HPDE6-E6E7 (cell line): ENCODE measurements around the gene JMJD4.

ENCODE experiments used
- DNase-seq: peaks from one replicate; pipeline ENCODE4 v3.0.0; 2011; ENCODE audit warnings: missing footprints; ENCODE audit errors: extremely low spot score

The JMJD4 gene, protein sequence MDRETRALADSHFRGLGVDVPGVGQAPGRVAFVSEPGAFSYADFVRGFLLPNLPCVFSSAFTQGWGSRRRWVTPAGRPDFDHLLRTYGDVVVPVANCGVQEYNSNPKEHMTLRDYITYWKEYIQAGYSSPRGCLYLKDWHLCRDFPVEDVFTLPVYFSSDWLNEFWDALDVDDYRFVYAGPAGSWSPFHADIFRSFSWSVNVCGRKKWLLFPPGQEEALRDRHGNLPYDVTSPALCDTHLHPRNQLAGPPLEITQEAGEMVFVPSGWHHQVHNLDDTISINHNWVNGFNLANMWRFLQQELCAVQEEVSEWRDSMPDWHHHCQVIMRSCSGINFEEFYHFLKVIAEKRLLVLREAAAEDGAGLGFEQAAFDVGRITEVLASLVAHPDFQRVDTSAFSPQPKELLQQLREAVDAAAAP

DNA sequence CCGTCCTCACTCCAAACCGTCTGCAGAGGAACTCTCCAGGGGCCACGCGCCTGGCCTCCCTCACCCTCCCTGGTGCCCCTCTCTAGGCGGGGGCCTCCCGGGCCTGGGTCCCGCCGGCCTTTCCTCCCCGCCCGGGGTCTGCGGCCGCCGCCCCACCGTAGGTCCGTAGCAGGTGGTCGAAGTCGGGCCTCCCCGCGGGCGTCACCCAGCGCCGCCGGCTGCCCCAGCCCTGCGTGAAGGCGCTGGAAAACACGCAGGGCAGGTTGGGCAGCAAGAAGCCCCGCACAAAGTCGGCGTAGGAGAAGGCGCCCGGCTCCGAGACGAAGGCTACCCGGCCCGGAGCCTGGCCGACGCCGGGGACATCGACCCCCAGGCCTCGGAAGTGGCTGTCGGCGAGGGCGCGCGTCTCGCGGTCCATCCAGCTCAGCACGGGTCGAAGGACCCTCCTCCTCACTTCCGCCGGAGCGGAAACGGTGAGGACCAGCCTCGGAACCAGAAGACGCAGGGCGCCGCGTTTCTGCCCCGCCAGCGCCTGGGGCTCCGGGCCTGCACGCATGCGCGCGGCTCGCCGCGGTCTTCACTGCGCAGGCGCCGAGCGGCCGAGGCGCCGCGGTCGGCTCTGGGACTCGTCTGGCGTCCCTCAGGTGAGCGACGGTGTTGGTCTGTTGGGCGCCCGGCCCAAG lies at the start of gene JMJD4, which contains the start of gene SNAP47:
JMJD4 (minus strand) TSS at position 447 of the 683 bp plus-strand sequence; CDS start at position 418, 29 bp downstream.
SNAP47 (plus strand) TSS at position 580 of the 683 bp plus-strand sequence. CDS start 12,302 bp downstream, outside the sequence.
- DNase-seq = peak; percentile 84

DNA sequence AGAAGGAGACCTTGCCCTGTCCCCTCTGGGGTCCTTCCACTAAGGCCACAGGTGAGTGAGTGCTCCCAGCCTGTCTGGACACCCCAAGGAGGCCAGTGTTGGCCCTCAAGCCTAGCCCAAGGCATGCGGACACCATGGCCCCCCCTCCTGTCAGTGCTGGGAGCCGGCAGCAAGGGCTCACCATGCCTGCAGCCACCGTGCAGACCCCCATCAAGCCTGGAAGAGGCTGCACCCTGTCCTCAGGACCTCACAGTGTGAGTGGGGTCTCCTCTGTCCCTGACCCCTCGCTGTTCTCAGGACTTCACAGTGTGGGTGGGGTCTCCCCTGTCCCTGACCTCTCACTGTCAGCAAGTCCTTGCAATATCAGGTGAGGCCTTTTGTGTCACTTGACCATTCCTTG lies 47.1 kb upstream of the JMJD4 start:
- DNase-seq = no peak

- DNase-seq = no peak
Observed at GRCh38 chr1:227781314-227781930, 46.3 kb upstream of the JMJD4 start.

GRCh38 chr1:227780101-227781044 lies 45.3 kb upstream of the JMJD4 start:
- no peak for DNase-seq

- DNase-seq = no peak
Observed at GRCh38 chr1:227779685-227780084, 44.6 kb upstream of the JMJD4 start.

DNA sequence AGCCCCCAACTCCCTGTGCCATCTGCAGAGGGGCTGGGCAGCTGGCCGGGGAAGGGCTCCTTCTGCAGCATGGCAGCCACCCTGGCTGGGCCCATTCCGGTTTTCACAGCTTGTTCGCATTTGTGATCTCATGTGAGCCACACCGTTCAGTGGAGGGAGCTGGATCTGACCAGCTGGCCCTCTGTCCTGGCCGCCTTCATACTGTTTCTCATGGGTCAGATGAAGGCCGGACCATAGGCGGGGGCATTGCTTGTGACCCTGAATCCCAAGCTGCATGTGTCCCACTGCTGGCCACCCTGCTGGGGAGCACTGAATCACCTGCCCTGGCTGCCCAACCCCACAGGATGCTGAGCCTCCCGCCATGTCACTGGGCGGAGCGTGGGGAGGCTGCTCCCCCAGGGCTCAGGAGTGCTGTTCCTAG lies 43.9 kb upstream of the JMJD4 start:
- DNase-seq = no peak

DNA sequence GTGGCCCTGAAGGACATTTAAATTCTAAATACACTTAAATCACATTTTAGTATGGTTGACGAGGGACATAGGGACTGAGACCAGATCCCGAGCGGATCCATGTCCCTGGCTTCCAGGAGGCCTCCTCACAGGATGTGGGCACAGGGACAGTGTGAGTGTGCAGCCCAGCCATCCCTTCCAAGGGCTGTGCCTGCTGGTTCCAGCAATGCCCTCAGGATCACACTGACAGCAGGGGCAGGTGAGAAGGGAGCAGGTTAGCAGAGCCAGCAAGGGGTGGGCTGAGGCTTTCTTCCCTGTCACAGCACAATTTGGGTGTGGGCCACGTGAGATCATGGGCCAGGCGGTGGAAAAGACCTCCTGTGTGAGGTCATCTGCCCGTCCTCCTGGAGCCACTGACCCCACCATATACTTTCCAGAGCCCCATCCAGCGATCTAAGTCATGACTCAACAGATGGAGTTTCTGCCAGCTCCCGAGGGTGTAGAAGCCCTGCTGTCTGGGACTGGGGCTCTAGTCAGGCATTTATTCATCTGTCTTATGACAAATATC lies 43.4 kb upstream of the JMJD4 start:
- no peak for DNase-seq

DNA sequence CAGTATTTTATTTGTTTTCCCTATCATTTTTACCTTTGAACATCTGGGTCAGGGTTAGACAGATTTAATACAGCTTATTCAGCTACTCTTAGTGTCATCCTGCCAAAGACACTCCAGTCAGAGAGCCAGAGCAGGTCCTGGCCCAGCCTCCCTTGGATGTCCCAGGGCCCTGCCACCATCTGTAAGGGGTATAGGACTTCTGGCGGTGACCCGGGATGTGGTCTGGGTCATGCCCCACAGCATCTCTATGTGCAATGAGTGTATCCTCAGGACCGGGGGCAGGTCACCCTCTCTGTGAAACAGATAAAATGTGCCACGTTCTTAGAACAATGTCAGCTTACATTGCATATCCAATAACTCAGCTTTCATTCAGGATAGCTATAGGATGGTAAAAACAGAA lies 42.5 kb upstream of the JMJD4 start:
- no peak for DNase-seq

DNA sequence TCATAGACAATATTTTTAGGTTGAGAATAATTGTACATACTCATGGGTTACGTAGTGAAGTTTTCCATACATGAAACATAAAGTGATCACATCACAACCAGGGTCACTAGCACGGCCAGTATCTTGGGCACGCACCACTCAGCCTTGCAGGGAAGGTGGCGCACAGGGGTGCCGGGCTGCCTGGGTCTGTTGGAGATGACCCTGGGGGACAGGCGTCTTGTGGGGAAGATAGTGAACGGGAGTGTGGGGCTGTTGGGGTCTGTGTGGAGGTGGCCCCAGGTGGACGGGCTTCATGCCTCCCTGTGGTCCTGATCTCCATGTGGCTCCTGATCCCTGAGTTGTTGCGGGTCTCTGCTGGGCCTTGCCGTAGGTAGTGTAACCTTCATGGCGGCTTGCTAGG lies 42.1 kb upstream of the JMJD4 start:
- no peak for DNase-seq

- DNase-seq = no peak
Observed at GRCh38 chr1:227776331-227776771, 41.2 kb upstream of the JMJD4 start.

DNA sequence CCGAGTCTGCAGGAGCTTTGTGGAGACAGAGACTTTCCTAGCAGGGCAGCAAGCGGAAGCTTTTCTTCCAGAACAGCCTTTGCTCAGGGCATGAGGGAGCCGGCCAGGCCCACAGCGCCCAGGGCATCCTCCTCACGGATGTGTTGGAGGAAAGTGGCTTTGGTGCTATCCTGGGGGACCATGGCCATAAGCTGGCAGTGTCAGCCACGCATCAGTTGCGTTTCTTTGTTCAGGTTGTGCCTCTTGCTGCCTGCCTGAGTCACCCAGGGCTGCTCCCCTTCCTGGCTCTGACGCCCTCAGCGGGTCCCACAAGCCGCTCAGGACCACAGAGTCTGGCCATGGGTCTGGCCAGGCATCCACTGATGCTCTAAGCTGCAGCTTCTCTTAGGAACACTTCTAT lies 40.7 kb upstream of the JMJD4 start:
- no peak for DNase-seq

DNA sequence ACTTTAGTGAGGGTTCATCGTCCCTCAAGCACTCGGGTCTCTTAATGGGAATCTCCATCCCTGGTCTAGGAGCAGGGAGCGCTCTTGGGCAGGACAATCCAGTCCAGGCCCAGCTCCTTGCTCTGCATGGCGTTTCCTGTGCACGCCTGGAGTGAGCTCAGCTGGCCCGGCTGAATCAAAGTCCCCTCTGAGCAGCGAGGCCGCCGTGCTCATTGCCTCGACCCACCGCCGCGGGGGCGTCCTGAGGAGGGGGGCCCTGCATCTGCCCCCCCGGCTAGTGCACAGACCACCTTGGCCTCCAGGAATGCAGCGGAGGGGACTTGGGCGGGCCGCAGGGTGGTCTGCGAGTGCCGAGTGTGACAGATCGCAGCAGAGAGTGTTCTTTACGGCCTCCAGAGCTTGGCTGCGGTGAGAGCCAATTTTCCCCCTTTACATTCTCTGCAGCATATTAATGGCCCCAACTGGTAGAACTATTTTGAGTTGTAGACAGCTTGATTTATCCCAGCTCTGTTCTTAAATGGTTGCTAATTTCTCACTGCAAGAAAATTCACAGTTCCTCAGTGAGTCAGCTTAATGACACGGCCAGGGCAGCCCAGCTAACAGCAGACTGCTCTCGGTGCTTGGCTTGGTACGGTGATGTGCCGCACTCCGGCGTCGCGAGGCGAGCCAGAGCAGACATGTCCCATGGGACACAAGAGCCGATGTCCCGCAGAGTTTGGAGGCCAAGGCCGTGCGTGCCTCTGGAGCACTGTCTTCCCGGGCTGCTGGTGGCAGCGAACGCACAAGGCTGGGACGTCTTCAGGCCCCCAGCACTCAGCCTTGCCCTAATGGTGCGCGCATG lies 39.9 kb upstream of the JMJD4 start:
- DNase-seq = no peak

DNA sequence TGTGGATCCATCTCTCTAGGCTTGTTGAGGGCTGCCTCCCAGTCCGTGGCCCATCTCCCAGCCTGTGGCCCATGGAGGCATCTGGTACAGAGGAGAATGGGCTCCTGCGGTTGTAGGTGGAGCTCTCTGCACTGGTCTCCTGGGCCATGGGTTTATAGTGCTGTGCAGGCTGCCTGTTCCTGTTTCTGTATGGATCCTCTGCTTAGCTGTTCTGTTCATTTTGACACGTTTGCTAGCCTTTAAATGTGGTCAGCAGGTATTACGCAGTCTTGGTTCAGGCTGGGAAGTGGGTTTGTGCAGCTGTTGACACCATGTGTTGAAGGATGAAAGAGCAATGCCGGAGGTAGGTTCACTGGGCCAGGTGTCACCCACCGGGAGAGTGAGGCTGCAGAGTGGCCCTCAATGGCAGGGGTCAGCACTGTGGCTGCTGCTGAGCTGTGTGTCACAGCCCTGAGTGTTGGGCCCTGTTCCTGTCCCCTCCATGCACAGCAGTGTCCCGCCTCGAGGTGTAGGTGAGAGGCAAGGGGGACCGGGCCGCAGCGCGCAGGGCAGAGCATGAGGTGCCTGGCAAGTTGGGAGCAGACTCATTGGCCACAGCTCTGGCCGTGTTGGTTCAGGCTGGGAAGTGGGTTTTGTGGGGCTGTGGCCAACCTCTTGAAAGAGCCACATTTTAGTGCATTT lies 39.1 kb upstream of the JMJD4 start:
- DNase-seq = no peak

DNA sequence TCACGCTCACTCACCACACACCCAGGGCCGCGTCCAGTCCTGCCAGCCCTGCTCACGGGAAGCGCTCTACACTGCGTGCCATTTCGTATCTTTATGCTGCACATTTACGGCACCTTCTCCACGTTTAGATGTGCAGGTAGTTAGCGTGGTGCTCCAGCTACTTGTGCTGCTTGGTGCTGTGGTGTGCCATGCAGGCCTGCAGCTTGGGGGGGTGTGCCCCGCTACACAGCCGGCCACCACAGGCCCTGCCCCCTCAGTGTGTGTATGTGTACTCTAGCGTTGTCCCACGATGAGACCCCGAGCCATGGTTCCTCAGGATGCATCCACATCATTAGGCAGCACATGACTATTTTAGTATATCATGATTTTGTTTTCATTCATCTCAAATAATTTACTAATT lies 38.5 kb upstream of the JMJD4 start:
- no peak for DNase-seq

DNA sequence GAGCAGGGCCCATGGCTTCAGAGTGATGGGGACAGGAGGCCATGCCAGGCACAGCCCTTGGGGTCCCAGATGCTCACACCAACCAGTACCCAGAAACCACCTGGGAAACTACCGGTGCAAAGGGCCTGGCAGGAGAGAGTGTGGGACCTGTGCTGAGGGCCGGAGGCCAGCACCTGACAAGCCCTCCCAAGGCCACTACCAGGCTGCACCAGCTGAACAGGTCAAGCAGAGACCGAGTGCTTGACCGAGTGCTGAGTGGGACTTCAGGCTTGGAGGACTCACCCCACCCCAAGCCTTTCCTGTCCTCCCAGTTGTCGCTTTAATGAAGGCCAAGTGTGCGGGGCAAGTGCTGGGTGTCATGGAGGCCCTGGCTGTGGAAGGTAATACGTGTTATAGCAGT lies 36.7 kb upstream of the JMJD4 start:
- DNase-seq = no peak

DNA sequence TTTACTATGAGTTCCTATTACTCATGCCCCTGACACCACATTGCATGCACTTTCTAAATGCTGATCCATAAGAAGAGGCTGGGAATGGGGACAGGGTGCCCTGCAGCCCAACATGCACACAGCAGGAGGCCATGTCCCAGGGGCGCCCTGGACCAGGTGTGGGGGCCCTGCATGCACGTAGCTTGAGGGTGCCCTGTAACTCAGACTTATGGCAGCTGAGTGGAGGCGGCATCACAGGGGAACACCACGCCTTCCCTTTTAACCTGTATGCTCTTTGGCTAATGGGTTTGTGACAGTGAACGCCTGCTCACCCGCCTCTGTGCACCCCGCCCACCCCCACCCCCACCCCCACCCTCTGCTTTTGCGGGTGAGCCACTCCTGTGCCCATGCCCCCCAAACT lies 36.2 kb upstream of the JMJD4 start:
- DNase-seq = no peak

DNA sequence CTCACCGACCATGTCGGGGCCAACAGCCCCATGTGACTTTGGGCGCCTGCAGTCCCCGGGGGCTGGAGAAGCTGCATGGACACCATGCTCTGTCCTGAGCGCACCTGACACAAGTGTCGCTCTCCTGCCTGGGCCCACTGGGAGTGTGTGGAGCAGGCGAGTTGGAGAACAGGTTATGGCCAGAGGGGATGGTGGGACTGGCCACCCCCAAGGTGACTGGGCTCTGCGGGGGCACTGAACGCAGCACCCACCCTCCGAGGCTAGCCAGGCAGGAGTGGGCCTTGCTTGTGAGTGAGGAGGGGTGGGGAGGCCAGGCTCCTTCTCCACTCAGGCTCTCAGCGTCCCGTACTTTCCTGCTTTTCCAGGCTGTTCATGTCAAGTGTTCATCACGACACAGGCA lies 35.7 kb upstream of the JMJD4 start:
- DNase-seq = no peak

DNA sequence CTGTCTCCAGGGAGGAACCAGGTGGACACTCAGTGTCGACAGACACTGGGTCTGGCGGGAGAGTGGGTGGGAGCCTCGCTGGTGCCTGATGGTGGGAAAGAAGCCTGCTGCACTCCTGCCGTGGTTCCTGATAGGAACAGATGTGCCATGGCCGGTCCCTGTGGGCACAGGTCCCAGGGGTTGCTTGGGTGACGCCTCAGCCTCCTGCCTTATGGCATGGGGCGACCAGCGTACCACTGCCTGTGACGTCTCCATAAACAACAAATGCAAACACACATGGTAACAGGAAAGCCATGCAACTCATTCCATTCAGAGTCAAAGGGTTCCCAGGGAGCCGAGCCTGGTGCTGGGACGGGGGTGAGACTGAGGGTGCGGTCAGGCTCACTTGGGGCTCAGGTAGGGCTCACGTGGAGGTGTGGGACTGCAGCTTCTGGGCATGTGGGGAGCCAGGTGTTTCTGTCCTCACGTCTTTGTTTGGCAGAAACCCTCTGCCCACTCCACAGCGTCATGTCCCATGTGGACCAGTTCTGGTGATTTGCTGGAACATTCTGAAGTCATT lies 34.9 kb upstream of the JMJD4 start:
- no peak for DNase-seq
